ENCODE data around the gene MYNN. TPM values are rescaled to one million over a fixed set of nuclear protein-coding genes. Genes with fewer than 3 reads are reported as not detected.

MYNN gene
- total and polyA plus RNA-seq, 9 of the 15 experiments (the other 6 are each of a cell fraction or from before 2014, with no cell fraction given) = 10.4 to 35.7 (median 21.3) TPM

- peak; percentile 53 to 75; a peak in 3 of 4 replicates for TF ChIP-seq UBTF (IDR thresholded peaks at IDR 0.05; ENCODE audit: borderline replicate concordance in 1 of 2, low read depth in 2 of 2, low read length in 2 of 2)
- TF ChIP-seq NFE2L1 (tag; IDR thresholded peaks at IDR 0.05; ENCODE audit: borderline replicate concordance, low read depth) = no peak
- TF ChIP-seq ZNF444 (CRISPR knock-in tag; IDR thresholded peaks at IDR 0.05) = no peak
- TF ChIP-seq ZNF79 (CRISPR knock-in tag; IDR thresholded peaks at IDR 0.05; ENCODE audit: low read depth) = no peak
- 0 out of 2 replicates have a peak, but pooled peaks have one; percentile 8 for TF ChIP-seq TCF7 (IDR thresholded peaks at IDR 0.05; ENCODE audit: borderline replicate concordance)
- TF ChIP-seq POLR2AphosphoS2 (IDR thresholded peaks at IDR 0.05; ENCODE audit: low read length) = peak; percentile 93
- TF ChIP-seq SMARCA5 (IDR thresholded peaks at IDR 0.05) = peak; percentile 63; the same call in 1 of the 2 replicates
- peak; percentile 83 for TF ChIP-seq ZBTB40 (IDR thresholded peaks at IDR 0.05)
- TF ChIP-seq ZBTB40 (CRISPR knock-in tag; IDR thresholded peaks at IDR 0.05) = no peak
- TF ChIP-seq DNMT1 (IDR thresholded peaks at IDR 0.05) = no peak
- TF ChIP-seq NBN (IDR thresholded peaks at IDR 0.05; ENCODE audit: low read depth) = peak; percentile 67; the same call in 1 of the 2 replicates
- peak; percentile 85 for TF ChIP-seq TBP (optimal IDR thresholded peaks at IDR 0.05; ENCODE audit: low read depth, low read length)
- no peak for TF ChIP-seq NFIX (CRISPR knock-in tag; IDR thresholded peaks at IDR 0.05; ENCODE audit: low read depth)
- no peak for TF ChIP-seq ZBTB26 (CRISPR knock-in tag; IDR thresholded peaks at IDR 0.05)
- TF ChIP-seq ELF4 (CRISPR knock-in tag; IDR thresholded peaks at IDR 0.05) = no peak
These were observed at the start of gene MYNN (continued) for GRCh38 chr3:169772897-169773816.

Measured in K562 (cell line).